A673 (cell line): ENCODE measurements around the gene ASPRV1. TPM values are rescaled to one million over a fixed set of nuclear protein-coding genes. Genes with fewer than 3 reads are reported as not detected.

Experiments
- BruUV-seq: library from RNA; stranded (reverse); fragments of 400-500 nt; replicated peaks from 2 replicates; lab custom pipeline; 2021; lab: Mats Ljungman, UMichigan
- CTCF ChIA-PET: fragments of 300-600 bp; sonication (Branson Sonifier 250); formaldehyde crosslinking; loops from one replicate; lab custom pipeline; 2022; ENCODE audit warnings: antibody characterized with exemption; lab: Charles Lee
- POLR2A ChIA-PET: fragments of 300-600 bp; sonication (Branson Sonifier 250); formaldehyde crosslinking; loops from one replicate; lab custom pipeline; 2022; ENCODE audit warnings: antibody characterized with exemption; ENCODE audit not compliant: low non-redundant PET; lab: Charles Lee
- DNase-seq: peaks from one replicate; pipeline ENCODE4 v3.0.0-alpha.2; 2015; ENCODE audit warnings: low spot score
- H3K27ac ChIP-seq: fragments of 200-600 bp; sonication (generic); 2 replicates; pipeline ENCODE4 v1.5.1; 2016; ENCODE audit warnings: mixed run types, low read depth, mild to moderate bottlenecking, mixed read lengths, antibody characterized with exemption, low read length; ENCODE audit not compliant: poor library complexity, severe bottlenecking
- H3K27me3 ChIP-seq: fragments of 200-600 bp; sonication (generic); replicated peaks from 2 replicates; pipeline ENCODE4 v1.6.1; 2017; ENCODE audit warnings: mixed run types, low read depth, mild to moderate bottlenecking, mixed read lengths, antibody characterized with exemption, low read length; ENCODE audit not compliant: insufficient read depth, poor library complexity
- H3K36me3 ChIP-seq: fragments of 200-600 bp; sonication (generic); 2 replicates; pipeline ENCODE4 v1.6.1; 2016; ENCODE audit warnings: mixed run types, mild to moderate bottlenecking, mixed read lengths, antibody characterized with exemption, low read length; ENCODE audit not compliant: insufficient read depth, poor library complexity, severe bottlenecking
- H3K4me1 ChIP-seq: fragments of 200-600 bp; sonication (generic); 2 replicates; pipeline ENCODE4 v1.6.1; 2017; ENCODE audit warnings: mixed run types, mild to moderate bottlenecking, mixed read lengths, antibody characterized with exemption, low read length; ENCODE audit not compliant: insufficient read depth, poor library complexity, severe bottlenecking
- H3K4me3 ChIP-seq: fragments of 200-600 bp; sonication (generic); 2 replicates; pipeline ENCODE4 v1.5.1; 2016; ENCODE audit warnings: low read depth, mixed run types, mild to moderate bottlenecking, mixed read lengths, low read length; ENCODE audit not compliant: poor library complexity, severe bottlenecking
- H3K9me3 ChIP-seq: fragments of 200-600 bp; sonication (generic); 2 replicates; pipeline ENCODE4 v1.6.1; 2016; ENCODE audit warnings: mixed run types, low read depth, mild to moderate bottlenecking, mixed read lengths, antibody characterized with exemption, low read length; ENCODE audit not compliant: poor library complexity, severe bottlenecking
- EZH2 ChIP-seq: fragments of 200-600 bp; sonication (generic); IDR thresholded peaks from 2 replicates; pipeline ENCODE4 v1.6.1; 2017; ENCODE audit warnings: borderline replicate concordance, low read depth, mild to moderate bottlenecking, mixed read lengths, antibody characterized with exemption, low read length; ENCODE audit not compliant: poor library complexity, severe bottlenecking
- intact Hi-C: fragments of 100-400 bp; cut with micrococcal nuclease; formaldehyde crosslinking; loops from one replicate; pipeline ENCODE4 v1.10.0; 2022; ENCODE audit not compliant: unreplicated experiment
- total RNA-seq: library from RNA; stranded (reverse); gene quantifications from 2 replicates; pipeline ENCODE4 v1.2.3, GENCODE V29; 2021
- TF ChIP-seq, protein P1 (sequence below): fragments of 300-800, 200-600 bp; sonication (generic); conservative IDR thresholded peaks from 2 replicates; pipeline ENCODE4 v1.5.1; 2017; ENCODE audit warnings: low read depth, mild to moderate bottlenecking, antibody characterized with exemption, low read length, moderate library complexity, mixed read lengths

ASPRV1 gene
- total RNA-seq, 1 experiment from 2014 or later, result 0.73 TPM

DNA sequence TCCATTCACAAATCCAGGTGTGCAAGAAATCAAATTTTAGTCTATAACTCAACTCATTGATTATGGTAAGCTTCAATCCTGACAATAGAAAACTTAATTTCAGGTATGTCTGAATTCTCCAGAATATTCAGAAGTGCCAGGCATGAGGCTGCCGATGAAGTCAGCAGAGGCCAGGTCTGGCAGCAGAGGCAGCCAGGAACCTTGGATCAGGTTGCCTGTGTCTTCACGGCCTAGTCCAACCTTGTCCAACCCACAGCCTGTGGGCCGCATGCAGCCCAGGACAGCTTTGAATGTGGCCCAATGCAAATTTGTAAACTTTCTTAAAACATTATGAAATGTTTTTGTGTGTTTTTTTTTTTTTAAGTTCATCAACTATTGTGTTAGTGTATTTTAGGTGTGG lies 46.9 kb upstream of the ASPRV1 start:
- Histone ChIP-seq H3K4me3 (no peak overlapping the region), H3K4me1 (no peaks in the 10 kb centered on the region), H3K27me3 (no peaks in the 10 kb centered on the region), H3K27ac (no peak overlapping the region), H3K9me3 (no peaks in the 10 kb centered on the region), H3K36me3 (no peaks in the 10 kb centered on the region)
- CTCF ChIA-PET, result no interaction called here
- POLR2A ChIA-PET, result interaction anchor here (0.6 kb wide), 1 partner anchor 28 kb away, joined by 3 read pairs; no protein-coding TSS in a partner anchor
- intact Hi-C loops, result no loop called here
- no peak for DNase-seq
- BruUV-seq, result no TSS peak
- TF ChIP-seq EZH2, result no peak
- TF ChIP-seq, protein P1, sequence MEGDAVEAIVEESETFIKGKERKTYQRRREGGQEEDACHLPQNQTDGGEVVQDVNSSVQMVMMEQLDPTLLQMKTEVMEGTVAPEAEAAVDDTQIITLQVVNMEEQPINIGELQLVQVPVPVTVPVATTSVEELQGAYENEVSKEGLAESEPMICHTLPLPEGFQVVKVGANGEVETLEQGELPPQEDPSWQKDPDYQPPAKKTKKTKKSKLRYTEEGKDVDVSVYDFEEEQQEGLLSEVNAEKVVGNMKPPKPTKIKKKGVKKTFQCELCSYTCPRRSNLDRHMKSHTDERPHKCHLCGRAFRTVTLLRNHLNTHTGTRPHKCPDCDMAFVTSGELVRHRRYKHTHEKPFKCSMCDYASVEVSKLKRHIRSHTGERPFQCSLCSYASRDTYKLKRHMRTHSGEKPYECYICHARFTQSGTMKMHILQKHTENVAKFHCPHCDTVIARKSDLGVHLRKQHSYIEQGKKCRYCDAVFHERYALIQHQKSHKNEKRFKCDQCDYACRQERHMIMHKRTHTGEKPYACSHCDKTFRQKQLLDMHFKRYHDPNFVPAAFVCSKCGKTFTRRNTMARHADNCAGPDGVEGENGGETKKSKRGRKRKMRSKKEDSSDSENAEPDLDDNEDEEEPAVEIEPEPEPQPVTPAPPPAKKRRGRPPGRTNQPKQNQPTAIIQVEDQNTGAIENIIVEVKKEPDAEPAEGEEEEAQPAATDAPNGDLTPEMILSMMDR, result no peak

DNA sequence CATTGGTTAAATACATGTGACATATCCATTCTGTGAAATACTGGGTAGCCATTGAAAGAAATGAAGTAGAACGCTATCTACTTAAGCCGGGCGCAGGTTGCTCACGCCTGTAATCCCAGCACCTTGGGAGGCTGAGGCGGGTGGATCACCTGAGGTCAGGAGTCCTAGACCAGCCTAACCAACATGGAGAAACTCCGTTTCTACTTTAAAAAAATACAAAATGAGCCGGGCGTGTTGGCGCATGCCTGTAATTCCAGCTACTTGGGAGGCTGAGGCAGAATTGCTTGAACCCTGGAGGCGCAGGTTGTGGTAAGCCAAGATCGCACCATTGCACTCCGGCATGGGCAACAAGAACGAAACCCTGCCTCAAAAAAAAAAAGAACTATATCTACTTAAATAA lies 45.7 kb upstream of the ASPRV1 start:
- Histone ChIP-seq H3K27me3 (no peaks in the 10 kb centered on the region), H3K36me3 (no peaks in the 10 kb centered on the region), H3K4me1 (no peaks in the 10 kb centered on the region), H3K9me3 (no peaks in the 10 kb centered on the region), H3K4me3 (no peak overlapping the region), H3K27ac (no peak overlapping the region)
- no TSS peak for BruUV-seq
- DNase-seq, result no peak
- intact Hi-C loops, result no loop called here
- CTCF ChIA-PET, result no interaction called here
- TF ChIP-seq EZH2, result no peak
- TF ChIP-seq, protein P1, result no peak
- POLR2A ChIA-PET, result interaction anchor here (0.7 to 0.9 kb wide), 2 partner anchors 117 to 739 kb away, joined by 3 to 4 read pairs; no protein-coding TSS in a partner anchor

DNA sequence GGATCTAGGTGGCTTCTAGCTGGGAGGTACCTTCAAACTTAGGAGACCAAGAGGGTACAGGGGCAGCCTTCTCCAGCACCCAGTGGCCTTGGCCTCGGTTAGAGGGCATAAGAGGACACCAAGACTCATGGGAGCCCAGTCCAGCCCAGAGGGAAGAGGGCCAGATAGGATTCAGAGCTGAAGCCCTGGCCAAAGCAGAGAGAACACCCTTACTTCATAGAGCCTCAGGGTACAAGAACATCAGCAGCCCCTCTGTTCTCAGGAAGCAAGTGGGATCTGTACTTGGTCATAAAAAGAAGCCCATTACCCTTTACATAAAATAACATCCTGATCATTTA lies 45.0 kb upstream of the ASPRV1 start:
- Histone ChIP-seq H3K27ac (no peak overlapping the region), H3K4me3 (no peak overlapping the region), H3K36me3 (no peaks in the 10 kb centered on the region), H3K4me1 (no peaks in the 10 kb centered on the region), H3K27me3 (no peaks in the 10 kb centered on the region), H3K9me3 (no peaks in the 10 kb centered on the region)
- TF ChIP-seq, protein P1, result no peak
- no peak for TF ChIP-seq EZH2
- ChIA-PET POLR2A (no interaction called here), CTCF (no interaction called here)
- no peak for DNase-seq
- BruUV-seq, result no TSS peak
- intact Hi-C loops, result no loop called here
